Skeletal muscle tissue (tissue), 4 donors: ENCODE data around the gene SCN4A. TPM values are rescaled to one million over a fixed set of nuclear protein-coding genes. Genes with fewer than 3 reads are reported as not detected.
"Not testable (repeated sequence)": the region's sequence is repeated elsewhere in the genome, so short reads cannot be mapped to it uniquely, and the experiment has no call there.

Experiments
- H3K27ac ChIP-seq: one replicate; pipeline ENCODE4 v1.7.0; 2013; ENCODE audit warnings: mild to moderate bottlenecking, low read depth, low read length, inconsistent platforms
- H3K27me3 ChIP-seq, 3 donors: one replicate each; pipeline ENCODE4 v1.7.0; 2013; ENCODE audit warnings: low read length in 3 of 3; ENCODE audit not compliant: control insufficient read depth in 3 of 3, insufficient read depth in 3 of 3
- H3K36me3 ChIP-seq, 3 donors: one replicate each; pipeline ENCODE4 v1.7.0; 2013; ENCODE audit warnings: low read length in 3 of 3; ENCODE audit not compliant: control insufficient read depth in 3 of 3, insufficient read depth in 3 of 3
- H3K4me1 ChIP-seq, 3 donors: one replicate each; pipeline ENCODE4 v1.7.0; 2013; ENCODE audit warnings: low read length in 3 of 3, mild to moderate bottlenecking in 3 of 3; ENCODE audit not compliant: control insufficient read depth in 3 of 3, insufficient read depth in 3 of 3
- H3K4me3 ChIP-seq, 3 donors: one replicate each; pipeline ENCODE4 v1.7.0; 2013; ENCODE audit warnings: low read length in 3 of 3
- H3K9ac ChIP-seq, 3 donors: one replicate each; pipeline ENCODE4 v1.7.0; 2013; ENCODE audit warnings: low read length in 3 of 3, mild to moderate bottlenecking in 3 of 3, moderate library complexity in 2 of 3, low read depth in 1 of 3
- H3K9me3 ChIP-seq, 3 donors: one replicate each; pipeline ENCODE4 v1.7.0; 2013; ENCODE audit warnings: low read length in 3 of 3; ENCODE audit not compliant: control insufficient read depth in 3 of 3
- total RNA-seq: library from RNA; depleted of rRNA; stranded (reverse); fragments of >200 nt; gene quantifications from one replicate; pipeline ENCODE4 v1.2.3, GENCODE V29; 2014
- donor health status: Osteomylitis.

SCN4A gene
- total RNA-seq, 1 donor from 2014 or later: 32.9 TPM

- Histone ChIP-seq H3K27ac (no peak overlapping the region), H3K9me3 (no peaks in the 10 kb centered on the region), H3K4me1 (peaks cover 26 to 29% (median 28%) of the 10 kb centered on the region in 3 donors), H3K27me3 (peaks cover 0 to 6% (median 3%) of the 10 kb centered on the region in 3 donors), H3K4me3 (no peak overlapping the region), H3K9ac (no peak overlapping the region), H3K36me3 (peaks cover 0 to 3% (median 0%) of the 10 kb centered on the region in 3 donors)
Measured at GRCh38 chr17:64008346-64008745, 35.6 kb upstream of the SCN4A start.

DNA sequence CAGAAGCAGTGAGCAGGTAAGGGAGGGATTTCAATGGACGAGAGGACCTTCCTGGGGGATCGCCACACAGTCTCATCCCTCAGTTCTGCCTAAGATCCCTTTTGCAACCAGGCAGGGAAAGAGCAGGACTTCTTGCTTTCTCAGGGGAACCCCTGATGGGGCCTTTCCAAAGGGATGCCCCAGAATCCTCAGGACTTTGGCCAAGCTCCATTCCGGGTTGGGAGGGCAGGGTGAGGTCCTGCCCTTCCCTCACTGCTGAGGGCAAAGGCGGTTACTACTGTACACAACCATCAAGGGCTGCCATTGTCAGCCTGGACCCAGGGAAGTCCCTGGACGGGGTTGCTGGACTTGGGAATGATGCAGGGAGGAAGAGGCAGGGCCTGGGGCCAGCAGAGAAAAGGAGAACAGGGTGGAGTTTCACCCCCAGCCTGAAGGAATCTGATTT is 35.1 kb upstream of the SCN4A start:
- Histone ChIP-seq H3K9ac (peak overlapping the region in 2 of 3 donors; percentile 8 to 30), H3K4me1 (peaks cover 26 to 31% (median 28%) of the 10 kb centered on the region in 3 donors)

DNA sequence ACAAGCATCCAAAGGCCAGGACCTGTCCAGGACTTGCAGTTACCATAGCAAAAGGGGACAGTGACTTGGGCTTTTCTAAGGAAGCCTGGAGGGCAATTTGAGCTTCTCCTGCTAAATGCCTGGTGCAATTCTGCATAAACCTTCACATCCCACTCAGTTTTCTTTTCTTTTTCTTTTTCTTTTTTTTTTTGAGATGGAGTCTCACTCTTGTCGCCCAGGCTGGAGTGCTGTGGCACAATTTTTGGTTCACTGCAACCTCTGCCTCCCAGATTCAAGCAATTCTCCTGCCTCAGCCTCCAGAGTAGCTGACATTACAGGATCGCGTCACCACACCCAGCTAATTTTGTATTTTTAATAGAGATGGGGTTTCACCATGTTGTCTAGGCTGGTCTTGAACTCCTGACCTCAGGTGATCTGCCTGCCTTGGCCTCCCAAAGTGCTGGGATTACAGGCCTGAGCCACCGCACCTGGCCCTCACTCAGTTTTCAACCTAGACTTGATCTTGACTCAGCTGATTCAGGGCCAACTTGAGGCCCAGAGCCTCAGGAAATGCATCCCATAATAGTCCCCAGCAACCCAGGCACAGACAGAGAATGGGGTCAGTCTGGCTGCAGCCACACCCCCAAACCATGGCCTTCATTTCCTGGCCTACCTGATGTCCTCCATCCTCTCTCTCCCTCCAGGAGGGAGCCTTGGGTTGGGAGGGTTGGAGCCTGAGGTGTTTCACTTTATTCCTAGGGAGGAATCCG is 34.5 kb upstream of the SCN4A start:
- not testable (repeated sequence) for H3K4me3 ChIP-seq
- H3K4me1 ChIP-seq: peaks cover 26 to 35% (median 28%) of the 10 kb centered on the region in 3 donors

More for the DNA sequence above, 35.1 kb upstream of the SCN4A start:
- peaks cover 4 to 7% (median 4%) of the 10 kb centered on the region in 3 donors for H3K27me3 ChIP-seq
- H3K9me3 ChIP-seq: no peaks in the 10 kb centered on the region
- H3K27ac ChIP-seq: peak overlapping the region; percentile 8
- H3K4me3 ChIP-seq: no peak overlapping the region
- peaks cover 0 to 3% (median 0%) of the 10 kb centered on the region in 3 donors for H3K36me3 ChIP-seq

GRCh38 chr17:64006361-64007088 is 33.8 kb upstream of the SCN4A start:
- Histone ChIP-seq H3K27ac (peak overlapping the region; percentile 72), H3K4me1 (peaks cover 26 to 35% (median 28%) of the 10 kb centered on the region in 3 donors), H3K36me3 (peaks cover 0 to 6% (median 0%) of the 10 kb centered on the region in 3 donors)

More for the DNA sequence above, 34.5 kb upstream of the SCN4A start:
- H3K36me3 ChIP-seq, H3K27me3 ChIP-seq, H3K9me3 ChIP-seq: not testable (repeated sequence)
- H3K9ac ChIP-seq: peak overlapping the region in 2 of 3 donors; percentile 25 to 30
- H3K27ac ChIP-seq: peak overlapping the region; percentile 8

GRCh38 chr17:64005734-64006167 is 33.0 kb upstream of the SCN4A start:
- Histone ChIP-seq H3K36me3 (peaks cover 0 to 6% (median 0%) of the 10 kb centered on the region in 3 donors), H3K4me3 (peak overlapping the region; percentile 18 to 27 (median 24)), H3K9ac (peak overlapping the region in 1 of 3 donors; percentile 50), H3K27me3 (peaks cover 7 to 17% (median 10%) of the 10 kb centered on the region in 3 donors), H3K9me3 (no peaks in the 10 kb centered on the region), H3K4me1 (peaks cover 26 to 35% (median 28%) of the 10 kb centered on the region in 3 donors), H3K27ac (peak overlapping the region; percentile 72)

More at GRCh38 chr17:64006361-64007088, 33.8 kb upstream of the SCN4A start:
- Histone ChIP-seq H3K4me3 (peak overlapping the region in 2 of 3 donors; percentile 2 to 14), H3K27me3 (peaks cover 7 to 11% (median 10%) of the 10 kb centered on the region in 3 donors), H3K9ac (peak overlapping the region; percentile 20 to 50 (median 23)), H3K9me3 (no peaks in the 10 kb centered on the region)

DNA sequence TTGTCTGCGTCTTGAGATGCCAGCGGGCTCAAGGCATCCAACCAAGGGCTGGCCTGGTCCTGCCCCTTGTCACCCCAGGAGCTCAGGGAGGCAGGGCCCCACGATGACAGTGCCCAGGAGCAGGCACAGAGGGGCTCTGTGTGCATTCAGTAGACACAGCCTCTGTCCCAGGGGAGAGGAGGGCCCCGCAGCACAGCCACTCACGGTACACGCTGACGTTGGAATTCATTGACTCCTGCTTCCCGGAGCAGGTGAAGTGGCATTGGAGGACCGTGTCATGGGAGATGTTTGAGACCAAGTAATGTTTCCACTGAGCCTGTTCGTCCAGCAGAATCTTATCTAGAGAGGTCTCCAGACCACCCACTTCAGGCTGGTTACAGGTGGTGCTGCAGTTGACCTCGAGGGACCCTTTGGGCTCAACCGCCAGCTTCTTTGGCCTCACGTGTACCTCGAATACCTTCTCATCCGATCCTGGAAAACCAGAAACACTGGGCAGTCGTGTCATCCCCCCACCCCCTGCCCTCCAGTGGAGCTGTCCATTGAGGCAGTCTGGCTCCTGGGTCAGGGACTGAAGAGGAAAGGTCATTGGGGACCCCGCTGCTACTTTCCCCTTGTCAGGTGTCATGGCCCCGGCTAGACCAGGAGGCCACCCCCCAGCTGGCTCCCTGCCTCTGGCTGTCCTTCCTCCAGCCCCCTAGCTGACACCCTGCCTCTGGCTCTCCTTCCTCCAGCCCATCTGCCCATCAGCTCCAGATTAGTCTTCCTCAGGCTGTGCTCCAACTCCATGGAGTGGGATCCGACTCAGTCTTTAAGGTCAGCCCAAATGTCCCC is 32.4 kb upstream of the SCN4A start:
- Histone ChIP-seq H3K4me1 (peaks cover 26 to 35% (median 28%) of the 10 kb centered on the region in 3 donors), H3K9ac (peak overlapping the region in 1 of 3 donors; percentile 50), H3K4me3 (peak overlapping the region; percentile 18 to 27 (median 24)), H3K9me3 (no peaks in the 10 kb centered on the region), H3K27ac (peak overlapping the region; percentile 72), H3K27me3 (peaks cover 7 to 17% (median 10%) of the 10 kb centered on the region in 3 donors), H3K36me3 (peaks cover 0 to 6% (median 0%) of the 10 kb centered on the region in 3 donors)

DNA sequence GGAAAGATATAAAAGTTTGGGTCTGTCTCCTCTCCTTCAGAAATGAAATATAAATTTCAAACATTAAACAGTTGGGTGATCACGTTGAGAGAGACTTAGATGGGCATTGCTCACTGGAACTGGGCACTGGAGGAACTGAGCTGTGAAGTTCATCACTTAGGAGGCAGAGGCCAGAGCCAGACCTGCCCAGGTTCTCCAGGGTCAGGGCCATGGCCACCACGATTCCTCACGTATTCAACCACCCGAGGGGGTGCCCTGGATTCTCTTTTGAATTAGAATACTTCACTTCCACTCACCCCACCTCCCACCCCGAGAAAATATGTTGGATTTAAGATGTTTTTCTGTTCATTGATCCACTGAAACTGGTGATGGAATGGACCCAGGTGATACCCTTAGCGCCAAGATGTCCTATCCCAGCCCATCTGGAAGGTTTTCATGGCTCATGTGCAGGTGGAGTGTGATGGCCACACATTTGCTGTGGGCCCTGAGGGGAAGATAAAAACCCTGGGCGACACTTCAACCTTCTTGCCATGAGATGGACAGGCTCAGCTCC is 31.6 kb upstream of the SCN4A start:
- no peaks in the 10 kb centered on the region for H3K9me3 ChIP-seq
- peaks cover 0 to 6% (median 0%) of the 10 kb centered on the region in 3 donors for H3K36me3 ChIP-seq
- peaks cover 13 to 24% (median 18%) of the 10 kb centered on the region in 3 donors for H3K27me3 ChIP-seq
- no peak overlapping the region for H3K4me3 ChIP-seq
- H3K9ac ChIP-seq: no peak overlapping the region
- no peak overlapping the region for H3K27ac ChIP-seq
- peaks cover 28 to 31% (median 29%) of the 10 kb centered on the region in 3 donors for H3K4me1 ChIP-seq

GRCh38 chr17:64003526-64004121 is 30.9 kb upstream of the SCN4A start:
- no peaks in the 10 kb centered on the region for H3K9me3 ChIP-seq
- H3K27me3 ChIP-seq: peaks cover 20 to 31% (median 24%) of the 10 kb centered on the region in 3 donors
- no peak overlapping the region for H3K9ac ChIP-seq
- H3K4me3 ChIP-seq: no peak overlapping the region
- no peak overlapping the region for H3K27ac ChIP-seq
- peaks cover 0 to 6% (median 0%) of the 10 kb centered on the region in 3 donors for H3K36me3 ChIP-seq
- peaks cover 29 to 32% (median 29%) of the 10 kb centered on the region in 3 donors for H3K4me1 ChIP-seq
